Measurements from ENCODE around the gene MSI2. TPM values are rescaled to one million over a fixed set of nuclear protein-coding genes. Genes with fewer than 3 reads are reported as not detected.

The MSI2 gene
- total and polyA plus RNA-seq, 7 donors, result 37.6 to 133 (median 87.1) TPM

GRCh38 chr17:57707892-57708291, 451.6 kb downstream of the MSI2 start:
- ATAC-seq, result peak; percentile 76 to 94 (median 88)
- no peak for TF ChIP-seq CTCF (IDR thresholded peaks at IDR 0.05)
- 5 to 9% (median 6%) methylated on average over 6 of the region's 6 CpGs for WGBS, 3 donors
- no peak overlapping the region for H3K4me3 ChIP-seq
- H3K27me3 ChIP-seq (ENCODE audit: insufficient read depth in 3 of 3, low read length in 2 of 3), result no peaks in the 10 kb centered on the region
- H3K36me3 ChIP-seq (ENCODE audit: insufficient read depth in 1 of 2, low read depth in 1 of 2), result no peaks in the 10 kb centered on the region
- intact Hi-C loops (cut with DNase I), result no loop called here
- H3K4me1 ChIP-seq, result peaks cover 13% of the 10 kb centered on the region
- no peaks in the 10 kb centered on the region for H3K9me3 ChIP-seq
- peak overlapping the region; percentile 47 for H3K27ac ChIP-seq
- DNase-seq, result peak; percentile 22 to 69

DNA sequence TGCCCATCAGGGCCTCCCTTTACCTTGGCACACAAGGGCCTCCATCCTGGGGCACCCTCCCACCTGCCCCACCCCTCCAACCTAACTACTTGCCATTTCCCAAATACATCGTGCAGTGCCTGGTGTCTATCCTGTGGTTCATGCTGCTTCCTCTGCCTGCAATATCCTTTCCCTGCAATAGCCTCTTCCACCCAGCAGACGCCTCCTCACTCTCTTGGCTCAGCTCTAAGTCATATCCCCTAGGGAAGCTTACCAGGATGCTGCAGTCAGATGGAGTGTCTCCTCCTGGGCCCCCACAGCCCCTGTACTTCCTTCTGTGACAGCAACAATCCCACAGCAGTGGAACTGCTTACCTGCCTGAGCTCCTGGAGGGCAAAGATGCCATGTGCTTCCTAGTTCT, 452.1 kb downstream of the MSI2 start:
- ATAC-seq, result peak in 2 of 4 donors; percentile 5 to 43
- TF ChIP-seq CTCF (IDR thresholded peaks at IDR 0.05), result no peak
- intact Hi-C loops (cut with DNase I), result no loop called here
- no peak overlapping the region for H3K4me3 ChIP-seq
- no peak for DNase-seq
- H3K4me1 ChIP-seq, result peaks cover 13% of the 10 kb centered on the region
- H3K27ac ChIP-seq, result peak overlapping the region; percentile 47
- WGBS, 3 donors, result 30 to 56% (median 38%) methylated on average over 2 of the region's 2 CpGs
- H3K27me3 ChIP-seq (ENCODE audit: insufficient read depth in 3 of 3, low read length in 2 of 3), result no peaks in the 10 kb centered on the region
- no peaks in the 10 kb centered on the region for H3K9me3 ChIP-seq
- no peaks in the 10 kb centered on the region for H3K36me3 ChIP-seq (ENCODE audit: insufficient read depth in 1 of 2, low read depth in 1 of 2)

DNA sequence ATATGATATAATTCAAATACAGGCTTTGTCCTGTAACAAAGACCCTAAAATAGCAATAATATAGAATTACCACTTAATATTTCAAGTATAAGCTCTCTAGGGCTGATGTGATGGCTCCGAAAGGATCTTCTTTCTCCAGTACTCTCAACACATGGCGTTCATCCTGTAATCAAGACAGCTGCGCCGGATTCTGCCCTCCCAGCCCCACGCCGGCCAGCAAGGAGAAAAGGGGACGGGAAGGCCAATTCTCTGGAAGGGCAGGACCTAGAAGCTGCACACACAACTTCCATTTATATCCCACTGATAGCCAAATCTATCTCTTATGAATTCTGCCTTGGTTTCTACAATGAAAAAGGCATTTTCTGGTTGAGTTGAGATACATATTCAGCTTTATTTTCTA, 456.8 kb downstream of the MSI2 start:
- DNase-seq, result no peak
- H3K4me1 ChIP-seq, result peaks cover 3% of the 10 kb centered on the region
- no peak for TF ChIP-seq CTCF (IDR thresholded peaks at IDR 0.05)
- no peaks in the 10 kb centered on the region for H3K36me3 ChIP-seq (ENCODE audit: insufficient read depth in 1 of 2, low read depth in 1 of 2)
- no peak overlapping the region for H3K27ac ChIP-seq
- WGBS, 3 donors, result 37 to 77% (median 65%) methylated on average over 7 of the region's 7 CpGs
- no peak overlapping the region for H3K4me3 ChIP-seq
- no peaks in the 10 kb centered on the region for H3K27me3 ChIP-seq (ENCODE audit: insufficient read depth in 3 of 3, low read length in 2 of 3)
- no peaks in the 10 kb centered on the region for H3K9me3 ChIP-seq
- intact Hi-C loops (cut with DNase I), result no loop called here
- no peak for ATAC-seq

- intact Hi-C loops (cut with DNase I), result no loop called here
- no peak for DNase-seq
- no peak overlapping the region for H3K27ac ChIP-seq
- WGBS, 3 donors, result 22 to 46% (median 24%) methylated on average over 7 of the region's 7 CpGs
- ATAC-seq, result no peak
- H3K4me1 ChIP-seq, result no peaks in the 10 kb centered on the region
- no peaks in the 10 kb centered on the region for H3K27me3 ChIP-seq (ENCODE audit: insufficient read depth in 3 of 3, low read length in 2 of 3)
- H3K4me3 ChIP-seq, result no peak overlapping the region
- H3K9me3 ChIP-seq, result no peaks in the 10 kb centered on the region
- no peak for TF ChIP-seq CTCF (IDR thresholded peaks at IDR 0.05)
- H3K36me3 ChIP-seq (ENCODE audit: insufficient read depth in 1 of 2, low read depth in 1 of 2), result no peaks in the 10 kb centered on the region
Measured at GRCh38 chr17:57714665-57715180, 458.4 kb downstream of the MSI2 start.

DNA sequence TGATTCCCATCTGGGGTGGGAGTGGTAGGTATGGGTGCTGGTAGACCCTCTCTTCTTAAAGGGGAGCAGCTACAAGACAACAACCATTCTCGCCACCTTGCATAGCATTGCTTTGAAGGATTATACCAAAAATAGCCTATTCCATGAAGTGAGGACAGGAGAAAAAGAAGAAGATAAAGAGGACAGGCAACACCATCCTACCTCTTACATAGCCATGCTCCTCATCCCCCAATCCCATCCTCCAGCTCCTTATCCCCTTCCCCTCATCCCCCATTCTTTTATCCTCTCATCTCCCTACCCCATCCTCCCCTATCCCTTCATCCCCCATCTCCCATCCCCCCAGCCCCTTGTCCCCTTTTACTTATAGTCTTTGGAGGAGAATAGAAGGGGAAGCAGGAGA, 459.7 kb downstream of the MSI2 start:
- no peaks in the 10 kb centered on the region for H3K27me3 ChIP-seq (ENCODE audit: insufficient read depth in 3 of 3, low read length in 2 of 3)
- no peak for DNase-seq
- H3K4me3 ChIP-seq, result no peak overlapping the region
- 94 to 100% (median 95%) methylated on average over 1 of the region's 1 CpG for WGBS, 3 donors
- no peak for ATAC-seq
- no peak for TF ChIP-seq CTCF (IDR thresholded peaks at IDR 0.05)
- H3K36me3 ChIP-seq (ENCODE audit: insufficient read depth in 1 of 2, low read depth in 1 of 2), result no peaks in the 10 kb centered on the region
- H3K27ac ChIP-seq, result no peak overlapping the region
- no peaks in the 10 kb centered on the region for H3K9me3 ChIP-seq
- H3K4me1 ChIP-seq, result no peaks in the 10 kb centered on the region
- intact Hi-C loops (cut with DNase I), result no loop called here

Measured in psoas muscle (tissue), 8 donors.